H1 (cell line): Measurements from ENCODE around the gene SCN8A. TPM values are rescaled to one million over a fixed set of nuclear protein-coding genes. Genes with fewer than 3 reads are reported as not detected.

Experiments used
- ATF2 ChIP-seq: IDR thresholded peaks from 2 replicates; pipeline ENCODE4 v1.6.1; 2012; ENCODE audit warnings: low read length, inconsistent platforms
- CHD7 ChIP-seq: fragments of 300-600 bp; sonication (generic); IDR thresholded peaks from 2 replicates; pipeline ENCODE4 v1.7.1; 2012; ENCODE audit warnings: low read length, moderate library complexity, mild to moderate bottlenecking, inconsistent platforms; ENCODE audit not compliant: insufficient replicate concordance
- MAX ChIP-seq: IDR thresholded peaks from 2 replicates; pipeline ENCODE4 v1.6.1; 2012; ENCODE audit warnings: inconsistent platforms
- RFX5 ChIP-seq: IDR thresholded peaks from 2 replicates; pipeline ENCODE4 v1.6.1; 2011; ENCODE audit warnings: low read depth, low read length, improper control_type of control experiment, borderline replicate concordance
- SIN3A ChIP-seq, 2 experiments: IDR thresholded peaks in 1 of 2; conservative IDR thresholded peaks in 1 of 2; 2 replicates each; pipeline ENCODE4 v1.6.1; 2011 to 2012; ENCODE audit warnings: low read length in 2 of 2, improper control_type of control experiment in 1 of 2, low read depth in 1 of 2, mild to moderate bottlenecking in 1 of 2
- polyA plus RNA-seq, 7 experiments: library from polyadenylated mRNA; depleted of rRNA in 3 of 7; stranded (reverse) in 5 of 7; unstranded in 2 of 7; fragments of >200 nt in 5 of 7; fragments of 200-250 nt in 2 of 7; gene quantifications; 1 replicate in 5 of 7; 2 replicates in 1 of 7; 4 replicates in 1 of 7; pipeline versions ENCODE4 v1.2.1 to v1.2.3, GENCODE V29; 2011 to 2013; ENCODE audit warnings: missing spikeins in 2 of 7, mixed read lengths in 2 of 7
- total RNA-seq: library from RNA; stranded (reverse); fragmentation: NEBNext Ultra II Directional; extraction: Animal tissue kit (Norgen Biotek cat#: 25700); gene quantifications from 2 replicates; pipeline ENCODE4 v1.2.1, GENCODE V29; 2021

Gene SCN8A
- total and polyA plus RNA-seq, 2 of the 8 experiments (the other 6 are each of a cell fraction or from before 2014, with no cell fraction given), result 6.3 to 10.7 TPM

- TF ChIP-seq CHD7, result no peak
- no peak for TF ChIP-seq RFX5
- no peak for TF ChIP-seq ATF2
- TF ChIP-seq SIN3A (conservative IDR thresholded peaks at IDR 0.05 in 1 of 2, IDR thresholded peaks at IDR 0.05 in 1 of 2; ENCODE audit: low read depth in 1 of 2, low read length in 2 of 2), result no peak
- no peak for TF ChIP-seq MAX
- TF ChIP-seq, all 59 proteins: peak for 0
Observed at GRCh38 chr12:51773145-51773869, 182.3 kb downstream of the SCN8A start (continued).
